Measurements from ENCODE around the gene AMIGO3.

AMIGO3 gene

GRCh38 chr3:49727154-49727923 lies 7.9 kb upstream of the AMIGO3 start:
- in situ Hi-C loops (cut with HindIII; ENCODE audit: low pct_ligation_motif_present, low pct_unique_long_range_greater_than_20kb, low sequenced_read_pairs): no loop called here
- DNase-seq: no peak

- in situ Hi-C loops (cut with HindIII; ENCODE audit: low pct_ligation_motif_present, low pct_unique_long_range_greater_than_20kb, low sequenced_read_pairs): no loop called here
- DNase-seq: no peak
These were observed 6.6 kb upstream of the AMIGO3 start for GRCh38 chr3:49725906-49726681.

- DNase-seq: no peak
- in situ Hi-C loops (cut with HindIII; ENCODE audit: low pct_ligation_motif_present, low pct_unique_long_range_greater_than_20kb, low sequenced_read_pairs): no loop called here
These were observed 5.1 kb upstream of the AMIGO3 start for GRCh38 chr3:49724586-49724985.

- in situ Hi-C loops (cut with HindIII; ENCODE audit: low pct_ligation_motif_present, low pct_unique_long_range_greater_than_20kb, low sequenced_read_pairs): no loop called here
- DNase-seq: peak; percentile 95
These were observed 4.4 kb upstream of the AMIGO3 start, which contains the start of gene GMPPB for GRCh38 chr3:49723628-49724551. TSS of gene GMPPB (minus strand) at chr3:49723951. CDS start at chr3:49723726, 225 bp downstream.

GRCh38 chr3:49723296-49723627 lies 3.8 kb upstream of the AMIGO3 start:
- in situ Hi-C loops (cut with HindIII; ENCODE audit: low pct_ligation_motif_present, low pct_unique_long_range_greater_than_20kb, low sequenced_read_pairs): no loop called here
- peak; percentile 31 for DNase-seq

- in situ Hi-C loops (cut with HindIII; ENCODE audit: low pct_ligation_motif_present, low pct_unique_long_range_greater_than_20kb, low sequenced_read_pairs): no loop called here
- no peak for DNase-seq
These were observed 3.4 kb upstream of the AMIGO3 start for GRCh38 chr3:49722896-49723295.

GRCh38 chr3:49721896-49722781 lies 2.7 kb upstream of the AMIGO3 start:
- in situ Hi-C loops (cut with HindIII; ENCODE audit: low pct_ligation_motif_present, low pct_unique_long_range_greater_than_20kb, low sequenced_read_pairs): no loop called here
- DNase-seq: no peak

GRCh38 chr3:49721596-49721895 lies 2.1 kb upstream of the AMIGO3 start:
- DNase-seq: no peak
- in situ Hi-C loops (cut with HindIII; ENCODE audit: low pct_ligation_motif_present, low pct_unique_long_range_greater_than_20kb, low sequenced_read_pairs): no loop called here

- in situ Hi-C loops (cut with HindIII; ENCODE audit: low pct_ligation_motif_present, low pct_unique_long_range_greater_than_20kb, low sequenced_read_pairs): no loop called here
- DNase-seq: no peak
These were observed 1.5 kb upstream of the AMIGO3 start for GRCh38 chr3:49720855-49721595.

GRCh38 chr3:49718858-49719213 lies 648 bp downstream of the AMIGO3 start:
- DNase-seq: no peak
- in situ Hi-C loops (cut with HindIII; ENCODE audit: low pct_ligation_motif_present, low pct_unique_long_range_greater_than_20kb, low sequenced_read_pairs): no loop called here

GRCh38 chr3:49717959-49718857 lies 1.3 kb downstream of the AMIGO3 start:
- DNase-seq: no peak
- in situ Hi-C loops (cut with HindIII; ENCODE audit: low pct_ligation_motif_present, low pct_unique_long_range_greater_than_20kb, low sequenced_read_pairs): no loop called here

- in situ Hi-C loops (cut with HindIII; ENCODE audit: low pct_ligation_motif_present, low pct_unique_long_range_greater_than_20kb, low sequenced_read_pairs): no loop called here
- DNase-seq: no peak
These were observed 2.1 kb downstream of the AMIGO3 start for GRCh38 chr3:49717211-49717958.

- in situ Hi-C loops (cut with HindIII; ENCODE audit: low pct_ligation_motif_present, low pct_unique_long_range_greater_than_20kb, low sequenced_read_pairs): no loop called here
- no peak for DNase-seq
These were observed 2.7 kb downstream of the AMIGO3 start for GRCh38 chr3:49716691-49717210.

GRCh38 chr3:49716169-49716568 lies 3.3 kb downstream of the AMIGO3 start:
- DNase-seq: no peak
- in situ Hi-C loops (cut with HindIII; ENCODE audit: low pct_ligation_motif_present, low pct_unique_long_range_greater_than_20kb, low sequenced_read_pairs): no loop called here

GRCh38 chr3:49715611-49716121 lies 3.8 kb downstream of the AMIGO3 start:
- DNase-seq: no peak
- in situ Hi-C loops (cut with HindIII; ENCODE audit: low pct_ligation_motif_present, low pct_unique_long_range_greater_than_20kb, low sequenced_read_pairs): no loop called here

All from ACHN (cell line).